ENCODE results near the gene CRHR2.

CRHR2 gene

GRCh38 chr7:30706316-30706715 is 24.1 kb upstream of the CRHR2 start:
- DNase-seq: no peak

GRCh38 chr7:30705596-30705995 is 23.3 kb upstream of the CRHR2 start:
- no peak for DNase-seq

GRCh38 chr7:30705008-30705407 is 22.8 kb upstream of the CRHR2 start:
- DNase-seq: no peak

- no peak for DNase-seq
Measured at GRCh38 chr7:30703756-30704155, 21.5 kb upstream of the CRHR2 start.

- DNase-seq: no peak
Measured at GRCh38 chr7:30702200-30702599, 19.9 kb upstream of the CRHR2 start.

GRCh38 chr7:30700941-30701340 is 18.7 kb upstream of the CRHR2 start:
- DNase-seq: no peak

GRCh38 chr7:30699706-30700495 is 17.6 kb upstream of the CRHR2 start:
- DNase-seq: no peak

- no peak for DNase-seq
Measured at GRCh38 chr7:30698481-30698880, 16.2 kb upstream of the CRHR2 start.

GRCh38 chr7:30697719-30698460 is 15.6 kb upstream of the CRHR2 start:
- no peak for DNase-seq

- DNase-seq: no peak
Measured at GRCh38 chr7:30694774-30695721, 12.8 kb upstream of the CRHR2 start.

GRCh38 chr7:30694218-30694745 is 12.0 kb upstream of the CRHR2 start:
- no peak for DNase-seq

- DNase-seq: no peak
Measured at GRCh38 chr7:30692882-30693281, 10.6 kb upstream of the CRHR2 start.

GRCh38 chr7:30692438-30692837 is 10.2 kb upstream of the CRHR2 start:
- no peak for DNase-seq

GRCh38 chr7:30690011-30690410 is 7.8 kb upstream of the CRHR2 start:
- no peak for DNase-seq

- DNase-seq: no peak
Measured at GRCh38 chr7:30688718-30689221, 6.5 kb upstream of the CRHR2 start.

- DNase-seq: no peak
Measured at GRCh38 chr7:30687604-30688003, 5.3 kb upstream of the CRHR2 start.

- DNase-seq: no peak
Measured at GRCh38 chr7:30684351-30684750, 2.1 kb upstream of the CRHR2 start.

GRCh38 chr7:30683816-30684215 is 1.6 kb upstream of the CRHR2 start:
- no peak for DNase-seq

GRCh38 chr7:30683306-30683705 is 1.1 kb upstream of the CRHR2 start:
- no peak for DNase-seq

- DNase-seq: no peak
Measured at GRCh38 chr7:30681815-30682211, 443 bp downstream of the CRHR2 start.

- DNase-seq: no peak
Measured at GRCh38 chr7:30681331-30681797, 892 bp downstream of the CRHR2 start.

GRCh38 chr7:30679664-30680063 is 2.6 kb downstream of the CRHR2 start:
- no peak for DNase-seq

- no peak for DNase-seq
Measured at GRCh38 chr7:30678805-30679204, 3.5 kb downstream of the CRHR2 start.

All from stimulated activated CD4-positive, alpha-beta T cell treated with anti-CD3 and anti-CD28 coated beads, Interleukin-4, amount 100 ng/mL, for 24 hours (primary cell).